ENCODE data around the gene RANBP17. TPM values are rescaled to one million over a fixed set of nuclear protein-coding genes. Genes with fewer than 3 reads are reported as not detected.

The RANBP17 gene
- total RNA-seq, 2 donors from 2014 or later, result 5.4 to 19.8 TPM

- no peaks in the 10 kb centered on the region for H3K36me3 ChIP-seq
- intact Hi-C loops (cut with DNase I), result no loop called here
- H3K4me3 ChIP-seq, result no peak overlapping the region
- no peaks in the 10 kb centered on the region for H3K4me1 ChIP-seq (replicated peaks)
- TF ChIP-seq POLR2A (IDR thresholded peaks at IDR 0.05) (no peak), POLR2AphosphoS5 (IDR thresholded peaks at IDR 0.05) (no peak)
- TF ChIP-seq, protein P1, sequence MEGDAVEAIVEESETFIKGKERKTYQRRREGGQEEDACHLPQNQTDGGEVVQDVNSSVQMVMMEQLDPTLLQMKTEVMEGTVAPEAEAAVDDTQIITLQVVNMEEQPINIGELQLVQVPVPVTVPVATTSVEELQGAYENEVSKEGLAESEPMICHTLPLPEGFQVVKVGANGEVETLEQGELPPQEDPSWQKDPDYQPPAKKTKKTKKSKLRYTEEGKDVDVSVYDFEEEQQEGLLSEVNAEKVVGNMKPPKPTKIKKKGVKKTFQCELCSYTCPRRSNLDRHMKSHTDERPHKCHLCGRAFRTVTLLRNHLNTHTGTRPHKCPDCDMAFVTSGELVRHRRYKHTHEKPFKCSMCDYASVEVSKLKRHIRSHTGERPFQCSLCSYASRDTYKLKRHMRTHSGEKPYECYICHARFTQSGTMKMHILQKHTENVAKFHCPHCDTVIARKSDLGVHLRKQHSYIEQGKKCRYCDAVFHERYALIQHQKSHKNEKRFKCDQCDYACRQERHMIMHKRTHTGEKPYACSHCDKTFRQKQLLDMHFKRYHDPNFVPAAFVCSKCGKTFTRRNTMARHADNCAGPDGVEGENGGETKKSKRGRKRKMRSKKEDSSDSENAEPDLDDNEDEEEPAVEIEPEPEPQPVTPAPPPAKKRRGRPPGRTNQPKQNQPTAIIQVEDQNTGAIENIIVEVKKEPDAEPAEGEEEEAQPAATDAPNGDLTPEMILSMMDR (IDR thresholded peaks at IDR 0.05), result no peak
- no peak for DNase-seq (ENCODE audit: low spot score)
- no peaks in the 10 kb centered on the region for H3K9me3 ChIP-seq
- H3K27me3 ChIP-seq (replicated peaks; ENCODE audit: insufficient read depth), result no peaks in the 10 kb centered on the region
- H3K27ac ChIP-seq, result no peak overlapping the region
- 92% methylated on average over 19 of the region's 19 CpGs for WGBS
These were observed 483.3 kb downstream of the RANBP17 start for GRCh38 chr5:171344936-171345608.

Small RNA genes lying within 50 kb of the gene (small RNA-seq; reads per million reads assigned to genes)
- gene AC091980.1, result 0 reads per million in 2 donors

Other genes with a start within 250 kb of the RANBP17 start
- 1 to 10 TPM; 4.8 to 5.5 TPM for gene GABRP, start 78.3 kb upstream of the RANBP17 start, total RNA-seq